ACHN (cell line): ENCODE measurements around the gene MAP1B.
"Not testable (repeated sequence)": the region's sequence is repeated elsewhere in the genome, so short reads cannot be mapped to it uniquely, and the experiment has no call there.

Source experiments
- DNase-seq: peaks from one replicate; pipeline ENCODE4 v3.0.0-alpha.2; 2015
- in situ Hi-C: cut with HindIII; loops from 2 replicates; pipeline ENCODE4 v1.10.0; 2017; ENCODE audit warnings: low sequenced_read_pairs, low pct_ligation_motif_present, low pct_unique_long_range_greater_than_20kb

The MAP1B gene

GRCh38 chr5:72107131-72107900, at the start of gene MAP1B:
MAP1B (plus strand) TSS chr5:72107475; CDS start chr5:72107532, 57 bp downstream.
- in situ Hi-C loops, result no loop called here
- peak; percentile 72 for DNase-seq

GRCh38 chr5:72057816-72058215, 49.5 kb upstream of the MAP1B start:
- DNase-seq, result no peak
- in situ Hi-C loops, result no loop called here

DNA sequence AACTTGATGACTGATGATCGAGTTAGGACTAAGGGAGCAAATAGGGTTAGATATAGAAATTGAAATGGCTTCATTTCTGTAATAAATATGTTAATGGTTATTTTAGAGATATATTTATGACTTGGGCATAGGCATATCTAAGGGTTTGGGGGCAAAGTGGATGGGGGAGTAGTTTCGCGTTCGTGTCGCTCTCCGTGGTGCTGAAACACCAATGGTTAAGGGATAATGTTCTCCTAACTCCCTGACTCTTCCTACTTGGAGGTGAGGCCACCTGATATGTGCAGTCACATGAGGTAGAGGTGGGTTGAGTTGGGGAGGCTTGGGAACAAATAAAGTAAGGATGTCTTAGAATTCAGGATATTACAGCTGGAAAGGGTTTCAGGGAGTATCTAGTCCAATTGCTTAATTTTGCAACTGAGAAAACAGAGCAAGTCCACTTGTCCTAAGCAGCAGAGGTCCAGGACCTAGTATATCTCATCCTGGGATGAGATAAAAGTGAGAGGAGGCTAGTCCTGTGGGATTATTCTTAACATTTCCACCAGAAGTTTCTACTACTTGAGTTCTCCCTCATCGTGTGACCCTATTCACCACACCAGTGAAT, 44.0 kb upstream of the MAP1B start:
- in situ Hi-C loops, result no loop called here
- DNase-seq, result peak; percentile 47

DNA sequence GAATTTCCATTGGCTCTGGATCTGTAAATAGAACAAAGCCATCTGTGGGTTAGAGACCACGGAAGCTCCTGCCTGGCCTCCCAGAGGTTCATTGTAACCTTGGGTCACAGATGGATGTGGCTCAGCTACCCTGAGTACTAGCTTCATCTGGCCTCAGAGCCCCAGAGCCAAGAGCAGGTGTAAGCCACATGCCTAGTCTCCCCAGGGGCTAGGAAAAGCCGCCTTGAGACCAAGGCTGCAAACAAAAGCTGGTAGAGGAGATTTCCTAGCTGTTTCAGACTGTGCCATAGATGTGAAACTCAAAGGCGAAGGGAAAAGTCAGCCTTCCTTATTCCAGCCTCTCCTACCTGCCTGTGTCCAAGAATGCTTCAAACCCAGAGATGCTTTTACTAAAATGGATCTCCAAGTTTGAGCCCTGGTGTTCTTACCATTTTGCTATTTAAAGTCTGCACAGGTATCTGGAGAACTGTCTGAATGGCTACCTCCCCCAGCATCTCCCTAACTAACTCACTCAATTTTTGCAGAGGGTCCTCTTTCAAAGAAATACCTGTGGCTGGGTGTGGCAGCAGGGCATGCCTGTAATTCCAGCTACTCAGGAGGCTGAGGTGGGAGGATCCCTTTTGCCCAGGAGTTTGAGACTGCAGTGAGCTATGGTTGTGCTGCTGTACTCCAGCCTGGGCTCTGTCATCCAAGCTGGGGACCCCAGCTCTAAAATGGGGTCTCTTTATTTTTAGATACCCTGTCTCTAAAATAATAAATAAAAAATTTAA, 42.3 kb upstream of the MAP1B start:
- no peak for DNase-seq
- in situ Hi-C loops, result no loop called here

- DNase-seq, result peak; percentile 13
Measured at GRCh38 chr5:72065751-72066255, 41.5 kb upstream of the MAP1B start.

DNA sequence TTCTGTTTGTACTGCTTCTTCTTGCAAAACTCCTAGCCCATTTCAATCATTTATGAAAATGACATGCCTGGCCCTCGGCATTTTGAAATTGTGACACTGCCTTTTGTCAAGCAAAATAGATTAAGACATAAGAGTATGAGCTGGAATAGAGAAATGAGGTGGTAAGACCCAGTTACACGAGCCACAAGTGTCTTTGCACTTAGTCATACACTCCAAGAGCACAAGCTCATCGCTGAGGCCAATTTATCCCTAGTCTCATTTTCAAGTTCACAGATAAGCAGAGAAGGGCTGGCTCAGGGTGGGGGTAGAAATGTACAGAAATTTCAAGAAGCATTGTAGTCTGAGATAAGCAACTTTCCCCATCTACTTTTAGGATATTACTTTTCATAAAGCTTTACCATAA, 40.6 kb upstream of the MAP1B start:
- DNase-seq, result peak; percentile 83
- in situ Hi-C loops, result no loop called here

More at GRCh38 chr5:72065751-72066255, 41.5 kb upstream of the MAP1B start:
- in situ Hi-C loops, result no loop called here

- in situ Hi-C loops, result no loop called here
- peak; percentile 77 for DNase-seq
Measured at GRCh38 chr5:72067682-72068470, 39.4 kb upstream of the MAP1B start.

DNA sequence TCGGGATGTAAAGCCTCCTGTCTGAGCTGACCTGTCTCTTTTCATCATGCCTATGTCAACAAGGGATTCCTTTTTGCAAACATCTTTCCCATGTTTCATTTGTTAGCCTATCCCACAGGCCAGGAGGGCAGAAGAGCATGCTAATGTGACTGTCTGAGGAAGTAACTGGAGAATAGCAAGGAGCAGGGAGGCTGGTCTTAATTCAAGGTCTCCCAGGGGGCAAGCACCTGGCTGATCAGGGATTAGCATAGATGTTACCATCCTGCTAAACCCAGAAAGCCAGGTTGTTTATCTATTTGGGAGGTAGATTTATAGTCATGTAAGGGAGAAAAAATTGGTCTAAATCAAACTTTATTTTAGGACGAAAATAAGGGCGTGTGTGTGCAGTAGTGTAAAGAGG, 36.7 kb upstream of the MAP1B start:
- DNase-seq, result no peak
- in situ Hi-C loops, result no loop called here

GRCh38 chr5:72071906-72072305, 35.4 kb upstream of the MAP1B start:
- DNase-seq, result no peak

GRCh38 chr5:72074251-72074650, 33.0 kb upstream of the MAP1B start:
- in situ Hi-C loops, result no loop called here
- DNase-seq, result no peak

More at GRCh38 chr5:72071906-72072305, 35.4 kb upstream of the MAP1B start:
- in situ Hi-C loops, result no loop called here

DNA sequence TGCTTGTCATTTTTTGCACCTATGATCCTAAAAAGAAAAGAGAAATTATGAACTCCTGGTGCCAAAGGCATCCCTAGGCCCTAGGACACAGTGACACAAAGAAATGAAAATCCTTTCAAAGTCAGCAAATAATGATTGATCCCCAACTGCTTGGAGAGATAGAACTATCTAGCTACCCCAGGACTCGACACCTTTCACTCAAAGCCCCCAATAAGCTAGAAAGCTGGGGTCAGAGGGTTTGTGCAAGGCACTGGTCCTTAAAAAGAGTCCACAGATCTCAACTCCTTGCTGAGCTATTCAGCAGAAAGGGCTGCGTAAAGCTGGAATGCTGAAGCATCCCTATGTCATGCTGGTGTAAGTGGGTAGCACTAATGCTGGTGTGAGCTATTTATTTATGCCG, 31.8 kb upstream of the MAP1B start:
- no peak for DNase-seq
- in situ Hi-C loops, result no loop called here

DNA sequence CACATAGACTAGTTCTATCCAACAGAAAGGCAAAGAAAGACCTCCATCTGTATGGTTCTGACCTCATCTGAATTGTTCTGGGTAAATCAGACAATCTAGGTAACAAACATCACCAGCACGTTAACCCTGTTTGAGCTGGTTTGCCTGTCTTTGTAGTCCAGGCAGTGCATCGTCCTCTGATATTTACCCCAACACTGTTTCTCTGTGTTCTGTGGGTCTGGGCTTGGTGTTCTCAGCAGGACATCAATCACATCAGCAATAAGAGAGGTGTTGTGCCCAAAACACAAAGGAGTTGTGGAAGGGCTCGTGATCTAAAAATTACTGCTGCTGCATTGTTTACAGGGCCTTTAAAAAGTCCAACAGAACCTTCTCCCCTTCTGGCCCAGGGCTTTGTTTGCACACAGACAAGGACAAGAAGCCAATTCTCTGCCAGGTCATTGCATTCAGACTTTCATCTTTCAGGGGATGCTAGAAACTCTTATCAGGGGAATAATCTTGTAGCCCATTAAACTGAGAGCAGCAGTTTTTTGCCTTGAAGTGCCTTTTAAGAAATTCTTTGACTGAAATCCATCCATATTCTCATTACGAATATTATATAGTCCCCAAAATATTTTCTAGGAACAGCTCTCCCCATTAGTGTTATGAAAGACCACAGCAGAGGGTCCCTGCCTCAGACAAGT, 30.5 kb upstream of the MAP1B start:
- DNase-seq, result no peak
- in situ Hi-C loops, result no loop called here

- in situ Hi-C loops, result no loop called here
Measured at GRCh38 chr5:72077390-72077789, 29.9 kb upstream of the MAP1B start.

GRCh38 chr5:72079288-72079687, 28.0 kb upstream of the MAP1B start:
- in situ Hi-C loops, result no loop called here

More at GRCh38 chr5:72077390-72077789, 29.9 kb upstream of the MAP1B start:
- DNase-seq, result no peak

DNA sequence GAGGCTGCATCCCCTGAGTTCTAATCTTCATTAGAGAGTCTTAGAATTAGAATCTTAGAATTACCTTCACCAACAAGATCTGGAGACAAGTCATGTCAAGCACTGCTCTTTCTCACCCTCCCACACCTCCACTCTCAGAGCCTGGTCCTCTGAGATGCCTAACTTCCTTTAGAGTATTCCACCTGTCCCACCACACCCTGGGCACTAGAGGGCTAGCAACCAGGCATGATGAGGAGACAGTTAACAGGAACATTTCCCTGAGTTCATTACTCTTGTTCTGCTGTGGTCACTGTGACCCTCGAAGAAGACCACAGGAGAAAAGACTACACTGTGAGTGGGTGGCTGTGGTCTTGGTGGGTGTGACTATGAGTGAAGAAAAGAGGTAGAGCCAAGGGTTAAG, 25.2 kb upstream of the MAP1B start:
- in situ Hi-C loops, result no loop called here
- no peak for DNase-seq

More at GRCh38 chr5:72079288-72079687, 28.0 kb upstream of the MAP1B start:
- no peak for DNase-seq

- DNase-seq, result no peak
- in situ Hi-C loops, result no loop called here
Measured at GRCh38 chr5:72084876-72085275, 22.4 kb upstream of the MAP1B start.

GRCh38 chr5:72085319-72085718, 22.0 kb upstream of the MAP1B start:
- DNase-seq, result no peak
- in situ Hi-C loops, result no loop called here

GRCh38 chr5:72089713-72090112, 17.6 kb upstream of the MAP1B start:
- in situ Hi-C loops, DNase-seq: not testable (repeated sequence)
